Measurements from ENCODE around the gene SLC16A2. TPM values are rescaled to one million over a fixed set of nuclear protein-coding genes. Genes with fewer than 3 reads are reported as not detected.

The SLC16A2 gene
- under 1 TPM; 0.19 to 0.30 TPM for total RNA-seq

GRCh38 chrX:74421036-74421739 is at the start of gene SLC16A2:
Gene SLC16A2 (plus strand): TSS chrX:74421493. CDS start chrX:74421638, 145 bp downstream.
- peak within 1 kb of the TSS; percentile 78 for H3K4me3 Mint-ChIP-seq
- H3K4me1 Mint-ChIP-seq (ENCODE audit: low read depth), result peaks cover 3% of the 10 kb centered on the region

GRCh38 chrX:74372272-74372671 is 49.0 kb upstream of the SLC16A2 start:
- no peak overlapping the region for H3K27ac Mint-ChIP-seq
- H3K4me1 Mint-ChIP-seq (ENCODE audit: low read depth), result no peaks in the 10 kb centered on the region
- intact Hi-C loops (cut with micrococcal nuclease), result no loop called here
- no peak for DNase-seq
- H3K27me3 Mint-ChIP-seq (ENCODE audit: low read depth), result no peaks in the 10 kb centered on the region
- no peaks in the 10 kb centered on the region for H3K9me3 Mint-ChIP-seq
- no peak overlapping the region for H3K4me3 Mint-ChIP-seq
- H3K36me3 Mint-ChIP-seq (ENCODE audit: low read depth), result no peaks in the 10 kb centered on the region
- CTCF ChIA-PET, result interaction anchor here (0.8 to 2.3 kb wide), 2 partner anchors 10 to 28 kb away, joined by 5 to 12 read pairs; no protein-coding TSS in a partner anchor

More at GRCh38 chrX:74421036-74421739, at the start of gene SLC16A2:
- H3K27me3 Mint-ChIP-seq (ENCODE audit: low read depth), result peaks cover 20% of the 10 kb centered on the region
- no peaks in the 10 kb centered on the region for H3K9me3 Mint-ChIP-seq
- CTCF ChIA-PET, result no interaction called here
- no peaks in the 10 kb centered on the region for H3K36me3 Mint-ChIP-seq (ENCODE audit: low read depth)
- intact Hi-C loops (cut with micrococcal nuclease), result no loop called here
- peak; percentile 44 for DNase-seq
- no peak within 1 kb of the TSS for H3K27ac Mint-ChIP-seq

GRCh38 chrX:74377282-74377681 is 44.0 kb upstream of the SLC16A2 start:
- Mint-ChIP-seq H3K27me3 (ENCODE audit: low read depth) (no peaks in the 10 kb centered on the region), H3K9me3 (no peaks in the 10 kb centered on the region), H3K4me3 (no peak overlapping the region), H3K36me3 (ENCODE audit: low read depth) (no peaks in the 10 kb centered on the region), H3K4me1 (ENCODE audit: low read depth) (no peaks in the 10 kb centered on the region), H3K27ac (no peak overlapping the region)
- intact Hi-C loops (cut with micrococcal nuclease), result no loop called here
- DNase-seq, result no peak
- CTCF ChIA-PET, result no interaction called here

- Mint-ChIP-seq H3K36me3 (ENCODE audit: low read depth) (no peaks in the 10 kb centered on the region), H3K27ac (no peak overlapping the region), H3K4me3 (no peak overlapping the region), H3K4me1 (ENCODE audit: low read depth) (no peaks in the 10 kb centered on the region), H3K9me3 (no peaks in the 10 kb centered on the region), H3K27me3 (ENCODE audit: low read depth) (no peaks in the 10 kb centered on the region)
- intact Hi-C loops (cut with micrococcal nuclease), result loop anchor here (1.0 to 2.0 kb wide), 5 partner anchors 38 to 528 kb away; no protein-coding TSS in a partner anchor
- peak; percentile 73 for DNase-seq
- CTCF ChIA-PET, result interaction anchor here (0.9 to 3.4 kb wide), 6 partner anchors 11 to 163 kb away, joined by 3 to 12 read pairs (median 4); no protein-coding TSS in a partner anchor
These were observed 38.7 kb upstream of the SLC16A2 start for GRCh38 chrX:74382613-74383012.

- Mint-ChIP-seq H3K4me1 (ENCODE audit: low read depth) (no peaks in the 10 kb centered on the region), H3K9me3 (no peaks in the 10 kb centered on the region), H3K4me3 (no peak overlapping the region), H3K36me3 (ENCODE audit: low read depth) (no peaks in the 10 kb centered on the region), H3K27ac (no peak overlapping the region), H3K27me3 (ENCODE audit: low read depth) (no peaks in the 10 kb centered on the region)
- intact Hi-C loops (cut with micrococcal nuclease), result loop anchor here (1.0 to 2.0 kb wide), 5 partner anchors 39 to 529 kb away; no protein-coding TSS in a partner anchor
- peak; percentile 52 for DNase-seq
- CTCF ChIA-PET, result interaction anchor here (0.6 to 3.4 kb wide), 6 partner anchors 12 to 162 kb away, joined by 3 to 12 read pairs (median 4); no protein-coding TSS in a partner anchor
These were observed 37.7 kb upstream of the SLC16A2 start for GRCh38 chrX:74383611-74384010.

GRCh38 chrX:74389016-74389722 is 32.1 kb upstream of the SLC16A2 start:
- H3K27me3 Mint-ChIP-seq (ENCODE audit: low read depth), result peaks cover 4% of the 10 kb centered on the region
- H3K4me3 Mint-ChIP-seq, result no peak overlapping the region
- H3K4me1 Mint-ChIP-seq (ENCODE audit: low read depth), result no peaks in the 10 kb centered on the region
- CTCF ChIA-PET, result no interaction called here
- no peaks in the 10 kb centered on the region for H3K36me3 Mint-ChIP-seq (ENCODE audit: low read depth)
- intact Hi-C loops (cut with micrococcal nuclease), result no loop called here
- H3K9me3 Mint-ChIP-seq, result no peaks in the 10 kb centered on the region
- H3K27ac Mint-ChIP-seq, result no peak overlapping the region
- no peak for DNase-seq

- no peaks in the 10 kb centered on the region for H3K9me3 Mint-ChIP-seq
- no peak overlapping the region for H3K27ac Mint-ChIP-seq
- H3K4me1 Mint-ChIP-seq (ENCODE audit: low read depth), result no peaks in the 10 kb centered on the region
- H3K36me3 Mint-ChIP-seq (ENCODE audit: low read depth), result no peaks in the 10 kb centered on the region
- no peak overlapping the region for H3K4me3 Mint-ChIP-seq
- no peak for DNase-seq
- CTCF ChIA-PET, result no interaction called here
- H3K27me3 Mint-ChIP-seq (ENCODE audit: low read depth), result peaks cover 5% of the 10 kb centered on the region
- intact Hi-C loops (cut with micrococcal nuclease), result no loop called here
These were observed 25.7 kb upstream of the SLC16A2 start for GRCh38 chrX:74395556-74395955.

GRCh38 chrX:74405973-74406489 is 15.3 kb upstream of the SLC16A2 start:
- no peak overlapping the region for H3K4me3 Mint-ChIP-seq
- CTCF ChIA-PET, result no interaction called here
- H3K36me3 Mint-ChIP-seq (ENCODE audit: low read depth), result no peaks in the 10 kb centered on the region
- no peak overlapping the region for H3K27ac Mint-ChIP-seq
- DNase-seq, result no peak
- H3K9me3 Mint-ChIP-seq, result no peaks in the 10 kb centered on the region
- no peaks in the 10 kb centered on the region for H3K27me3 Mint-ChIP-seq (ENCODE audit: low read depth)
- H3K4me1 Mint-ChIP-seq (ENCODE audit: low read depth), result no peaks in the 10 kb centered on the region
- intact Hi-C loops (cut with micrococcal nuclease), result no loop called here

GRCh38 chrX:74408304-74408703 is 13.0 kb upstream of the SLC16A2 start:
- Mint-ChIP-seq H3K36me3 (ENCODE audit: low read depth) (no peaks in the 10 kb centered on the region), H3K27ac (no peak overlapping the region), H3K9me3 (no peaks in the 10 kb centered on the region), H3K27me3 (ENCODE audit: low read depth) (no peaks in the 10 kb centered on the region), H3K4me1 (ENCODE audit: low read depth) (no peaks in the 10 kb centered on the region), H3K4me3 (no peak overlapping the region)
- CTCF ChIA-PET, result no interaction called here
- intact Hi-C loops (cut with micrococcal nuclease), result no loop called here
- DNase-seq, result no peak

- intact Hi-C loops (cut with micrococcal nuclease), result loop anchor here (1.0 kb wide), 1 partner anchor 115 kb away; no protein-coding TSS in a partner anchor
- DNase-seq, result peak; percentile 8
- H3K4me1 Mint-ChIP-seq (ENCODE audit: low read depth), result peaks cover 3% of the 10 kb centered on the region
- H3K36me3 Mint-ChIP-seq (ENCODE audit: low read depth), result no peaks in the 10 kb centered on the region
- H3K9me3 Mint-ChIP-seq, result no peaks in the 10 kb centered on the region
- peaks cover 20% of the 10 kb centered on the region for H3K27me3 Mint-ChIP-seq (ENCODE audit: low read depth)
- no peak overlapping the region for H3K27ac Mint-ChIP-seq
- CTCF ChIA-PET, result no interaction called here
- H3K4me3 Mint-ChIP-seq, result peak overlapping the region; percentile 61
These were observed 1.5 kb upstream of the SLC16A2 start for GRCh38 chrX:74419864-74420195.

- intact Hi-C loops (cut with micrococcal nuclease), result loop anchor here (1.0 kb wide), 1 partner anchor 115 kb away; no protein-coding TSS in a partner anchor
- Mint-ChIP-seq H3K27ac (no peak overlapping the region), H3K36me3 (ENCODE audit: low read depth) (no peaks in the 10 kb centered on the region), H3K9me3 (no peaks in the 10 kb centered on the region), H3K4me1 (ENCODE audit: low read depth) (peaks cover 3% of the 10 kb centered on the region), H3K4me3 (peak overlapping the region; percentile 78), H3K27me3 (ENCODE audit: low read depth) (peaks cover 20% of the 10 kb centered on the region)
- DNase-seq, result peak; percentile 26
- CTCF ChIA-PET, result no interaction called here
These were observed 877 bp upstream of the SLC16A2 start for GRCh38 chrX:74420196-74421035.

- DNase-seq, result no peak
- intact Hi-C loops (cut with micrococcal nuclease), result no loop called here
- Mint-ChIP-seq H3K9me3 (no peaks in the 10 kb centered on the region), H3K27ac (no peak overlapping the region), H3K36me3 (ENCODE audit: low read depth) (no peaks in the 10 kb centered on the region), H3K27me3 (ENCODE audit: low read depth) (peaks cover 18% of the 10 kb centered on the region), H3K4me3 (peak overlapping the region; percentile 52), H3K4me1 (ENCODE audit: low read depth) (peaks cover 3% of the 10 kb centered on the region)
- CTCF ChIA-PET, result no interaction called here
These were observed 553 bp downstream of the SLC16A2 start for GRCh38 chrX:74421740-74422352.
